HG03575 (cell line): Measurements from ENCODE around the gene PDE7B.
"Not testable (repeated sequence)": the region's sequence is repeated elsewhere in the genome, so short reads cannot be mapped to it uniquely, and the experiment has no call there.

Experiments
- ATAC-seq: cut with Tn5 transposase; IDR thresholded peaks from one replicate; pipeline ENCODE4 v1.9.1; 2021; ENCODE audit not compliant: unreplicated experiment, insufficient number of reproducible peaks, low FRiP score; ENCODE audit errors: extremely low read depth

PDE7B gene

GRCh38 chr6:136180704-136181511 is 329.4 kb downstream of the PDE7B start:
- ATAC-seq, result no peak

- ATAC-seq, result no peak
Observed at GRCh38 chr6:136181512-136181833, 330.0 kb downstream of the PDE7B start.

GRCh38 chr6:136181861-136182260 is 330.4 kb downstream of the PDE7B start:
- no peak for ATAC-seq

- no peak for ATAC-seq
Observed at GRCh38 chr6:136184738-136185137, 333.2 kb downstream of the PDE7B start.

- no peak for ATAC-seq
Observed at GRCh38 chr6:136186363-136186762, 334.9 kb downstream of the PDE7B start.

GRCh38 chr6:136188486-136188885 is 337.0 kb downstream of the PDE7B start:
- ATAC-seq, result no peak

GRCh38 chr6:136189104-136189503 is 337.6 kb downstream of the PDE7B start:
- no peak for ATAC-seq

GRCh38 chr6:136191606-136192312 is 340.3 kb downstream of the PDE7B start:
- no peak for ATAC-seq

GRCh38 chr6:136192902-136193301 is 341.4 kb downstream of the PDE7B start:
- no peak for ATAC-seq

GRCh38 chr6:136201732-136202131 is 350.2 kb downstream of the PDE7B start:
- no peak for ATAC-seq

- ATAC-seq, result no peak
Observed at GRCh38 chr6:136208783-136209182, 357.3 kb downstream of the PDE7B start.

- ATAC-seq, result no peak
Observed at GRCh38 chr6:136209496-136209895, 358.0 kb downstream of the PDE7B start.

GRCh38 chr6:136210398-136211165 is 359.1 kb downstream of the PDE7B start:
- no peak for ATAC-seq

GRCh38 chr6:136212608-136213007 is 361.1 kb downstream of the PDE7B start:
- no peak for ATAC-seq

GRCh38 chr6:136213012-136213539 is 361.6 kb downstream of the PDE7B start:
- no peak for ATAC-seq

GRCh38 chr6:136213853-136214252 is 362.4 kb downstream of the PDE7B start:
- no peak for ATAC-seq

- ATAC-seq, result no peak
Observed at GRCh38 chr6:136216503-136217401, 365.3 kb downstream of the PDE7B start.

- ATAC-seq, result not testable (repeated sequence)
Observed at GRCh38 chr6:136224974-136225373, 373.5 kb downstream of the PDE7B start.

- no peak for ATAC-seq
Observed at GRCh38 chr6:136225496-136225895, 374.0 kb downstream of the PDE7B start.
